HepG2 (cell line): ENCODE measurements around the gene DLG2. TPM values are rescaled to one million over a fixed set of nuclear protein-coding genes. Genes with fewer than 3 reads are reported as not detected.

Experiments used
- ATAC-seq: fragments of 200-7000 bp; cut with Tn5 transposase; 3 replicates; pipeline ENCODE4 v1.9.1; 2020; ENCODE audit warnings: mild to moderate bottlenecking, moderate library complexity
- BruUV-seq: library from RNA; stranded (reverse); fragments of 400-500 nt; replicated peaks from 2 replicates; lab custom pipeline; 2021; lab: Mats Ljungman, UMichigan
- CTCF ChIA-PET: fragments of 300-600 bp; formaldehyde crosslinking; extraction: SDS; loops from one replicate; lab custom pipeline; 2021; ENCODE audit warnings: low total read pairs, inconsistent platforms, low intra/inter-chr PET ratio; lab: Yijun Ruan, JAX
- POLR2A ChIA-PET: fragments of 350-600 bp; sonication (Branson Sonifier 250); formaldehyde crosslinking; loops from one replicate; lab custom pipeline; 2020; ENCODE audit warnings: antibody characterized with exemption, inconsistent platforms; lab: Yijun Ruan, JAX
- DNase-seq: peaks from one replicate; pipeline ENCODE4 v3.0.0-alpha.2; 2015; ENCODE audit warnings: low spot score
- FAIRE-seq: peaks from 3 replicates; lab custom pipeline; 2011; peaks lifted over from hg19 to GRCh38; lab: Jason Lieb, UNC
- H2AFZ ChIP-seq: one replicate; pipeline ENCODE4 v1.6.1; 2011; ENCODE audit warnings: low read length, inconsistent platforms
- H3K27ac ChIP-seq: fragments of 300-600 bp; 3 replicates; pipeline ENCODE4 v1.8.0; 2011; ENCODE audit warnings: mixed run types, mild to moderate bottlenecking, mixed read lengths, low read length, inconsistent platforms; ENCODE audit not compliant: insufficient read depth; ENCODE audit errors: extremely low read length
- H3K27me3 ChIP-seq, 2 experiments: fragments of 200-600 bp in 1 of 2; 2 replicates in 1 of 2; 3 replicates in 1 of 2; pipeline versions ENCODE4 v1.6.0 to v1.8.0; 2011; ENCODE audit warnings: low read length in 2 of 2, mild to moderate bottlenecking in 2 of 2, moderate library complexity in 2 of 2, inconsistent platforms in 1 of 2; ENCODE audit not compliant: insufficient read depth in 2 of 2, control insufficient read depth in 1 of 2
- H3K36me3 ChIP-seq, 2 experiments: fragments of 200-600 bp in 1 of 2; replicated peaks in 1 of 2; 2 replicates in 1 of 2; 3 replicates in 1 of 2; pipeline versions ENCODE4 v1.5.1 to v1.8.0; 2011; ENCODE audit warnings: low read length in 2 of 2, inconsistent platforms in 1 of 2; ENCODE audit not compliant: insufficient read depth in 2 of 2, control insufficient read depth in 1 of 2
- H3K4me1 ChIP-seq: 2 replicates; pipeline ENCODE4 v1.5.1; 2012; ENCODE audit warnings: low read length, inconsistent platforms; ENCODE audit not compliant: insufficient read depth
- H3K4me2 ChIP-seq: 2 replicates; pipeline ENCODE4 v1.6.0; 2011; ENCODE audit warnings: low read depth, low read length, inconsistent platforms
- H3K4me3 ChIP-seq, 3 experiments: fragments of 200-600 bp in 1 of 3; sonication (generic), shearing (Covaris generic) in 1 of 3; replicated peaks in 1 of 3; 2 replicates each; pipeline ENCODE4 v1.5.1; 2011 to 2016; ENCODE audit warnings: low read length in 3 of 3, inconsistent platforms in 2 of 3, low read depth in 2 of 3, mild to moderate bottlenecking in 2 of 3, control low read depth in 1 of 3, mixed read lengths in 1 of 3; ENCODE audit not compliant: insufficient read depth in 1 of 3
- H3K79me2 ChIP-seq: one replicate; pipeline ENCODE4 v1.6.1; 2011; ENCODE audit warnings: low read length, inconsistent platforms; ENCODE audit not compliant: insufficient read depth
- H3K9ac ChIP-seq: 2 replicates; pipeline ENCODE4 v1.6.0; 2011; ENCODE audit warnings: mild to moderate bottlenecking, low read depth, low read length, inconsistent platforms; ENCODE audit not compliant: insufficient read depth
- H3K9me3 ChIP-seq: 2 replicates; pipeline ENCODE4 v1.5.1; 2012; ENCODE audit warnings: mild to moderate bottlenecking, low read length
- H4K20me1 ChIP-seq: 2 replicates; pipeline ENCODE4 v1.6.0; 2011; ENCODE audit warnings: inconsistent platforms, mild to moderate bottlenecking, low read length, moderate library complexity; ENCODE audit not compliant: insufficient read depth
- ASH2L ChIP-seq: fragments of 300-600, 200-600 bp; sonication (generic); IDR thresholded peaks from 2 replicates; pipeline ENCODE4 v1.7.0; 2017; ENCODE audit warnings: low read depth, mild to moderate bottlenecking, moderate library complexity, mixed read lengths, low read length; ENCODE audit not compliant: insufficient read length
- FOXK1 ChIP-seq: sonication (generic); formaldehyde crosslinking; IDR thresholded peaks from 2 replicates; pipeline ENCODE4 v1.4.0; 2020; ENCODE audit warnings: low read depth, missing genetic modification reagents, borderline replicate concordance
- GFI1 ChIP-seq: sonication (generic); formaldehyde crosslinking; IDR thresholded peaks from 2 replicates; pipeline ENCODE4 v1.5.0; 2020; ENCODE audit warnings: missing genetic modification reagents, mild to moderate bottlenecking, borderline replicate concordance
- ZBTB38 ChIP-seq: sonication (generic); formaldehyde crosslinking; IDR thresholded peaks from 2 replicates; pipeline ENCODE4 v1.5.1; 2020; ENCODE audit warnings: mild to moderate bottlenecking, missing genetic modification reagents
- ZIK1 ChIP-seq: sonication (generic); formaldehyde crosslinking; IDR thresholded peaks from 2 replicates; pipeline ENCODE4 v1.5.0; 2020; ENCODE audit warnings: mild to moderate bottlenecking, low read depth, missing genetic modification reagents, borderline replicate concordance
- ZNF264 ChIP-seq: sonication (generic); formaldehyde crosslinking; IDR thresholded peaks from 2 replicates; pipeline ENCODE4 v1.4.0; 2020; ENCODE audit warnings: missing genetic modification reagents
- ZNF431 ChIP-seq: sonication (generic); formaldehyde crosslinking; IDR thresholded peaks from 2 replicates; pipeline ENCODE4 v1.9.0; 2022; ENCODE audit warnings: missing genetic modification reagents, low read depth, mild to moderate bottlenecking, borderline replicate concordance
- ZNF44 ChIP-seq: sonication (generic); formaldehyde crosslinking; IDR thresholded peaks from 2 replicates; pipeline ENCODE4 v1.5.1; 2020; ENCODE audit warnings: mild to moderate bottlenecking, missing genetic modification reagents
- ZNF619 ChIP-seq: sonication (generic); formaldehyde crosslinking; IDR thresholded peaks from 2 replicates; pipeline ENCODE4 v1.4.0; 2020; ENCODE audit warnings: mild to moderate bottlenecking, missing genetic modification reagents
- ZNF720 ChIP-seq: sonication (generic); formaldehyde crosslinking; IDR thresholded peaks from 2 replicates; pipeline ENCODE4 v1.4.0; 2020; ENCODE audit warnings: missing genetic modification reagents
- ZNF75D ChIP-seq: sonication (generic); formaldehyde crosslinking; IDR thresholded peaks from 2 replicates; pipeline ENCODE4 v1.8.1; 2023; ENCODE audit warnings: missing genetic modification reagents, mild to moderate bottlenecking, borderline replicate concordance
- WGBS: methylation state at CpG from one replicate; pipeline ENCODE4 v1.1.6; 2017; ENCODE audit warnings: low lambda C conversion rate; 5-methylcytosine and 5-hydroxymethylcytosine counted together
- in situ Hi-C: cut with HindIII; loops from 2 replicates; pipeline ENCODE4 v1.10.0; 2017; ENCODE audit warnings: low pct_unique_long_range_greater_than_20kb; ENCODE audit not compliant: extremely low pct_ligation_motif_present
- intact Hi-C: fragments of 100-400 bp; cut with micrococcal nuclease; formaldehyde crosslinking; loops from one replicate; pipeline ENCODE4 v1.10.0; 2022; ENCODE audit not compliant: unreplicated experiment
- polyA plus RNA-seq, 8 experiments: library from polyadenylated mRNA; depleted of rRNA in 3 of 8; stranded (reverse) in 7 of 8; unstranded in 1 of 8; fragments of >200 nt; fragmentation: Illumina TruSeq in 4 of 8; extraction: Trizol in 4 of 8; gene quantifications; 2 replicates each; pipeline versions ENCODE4 v1.2.1 to v1.2.3, GENCODE V29; 2011 to 2016; ENCODE audit warnings: low read depth in 4 of 8, missing spikeins in 1 of 8, mixed read lengths in 1 of 8; ENCODE audit not compliant: insufficient read depth in 1 of 8
- total RNA-seq, 5 experiments: library from RNA; depleted of rRNA; stranded (reverse); fragments of >200 nt; fragmentation: Illumina TruSeq; extraction: Trizol; gene quantifications; 2 replicates each; pipeline ENCODE4 v1.2.3, GENCODE V29; 2016; ENCODE audit warnings: low read depth in 1 of 5
- TF ChIP-seq, protein P1 (sequence below): sonication (generic); formaldehyde crosslinking; IDR thresholded peaks from 2 replicates; pipeline ENCODE4 v1.4.0; 2020; ENCODE audit warnings: missing genetic modification reagents
- TF ChIP-seq, protein P2 (sequence below): sonication (generic); formaldehyde crosslinking; IDR thresholded peaks from 2 replicates; pipeline ENCODE4 v1.4.0; 2020; ENCODE audit warnings: mild to moderate bottlenecking, missing genetic modification reagents
- TF ChIP-seq, protein P3 (sequence below): sonication (generic); formaldehyde crosslinking; IDR thresholded peaks from 2 replicates; pipeline ENCODE4 v1.8.1; 2023; ENCODE audit warnings: mild to moderate bottlenecking, missing genetic modification reagents
- TF ChIP-seq, protein P4 (sequence below): sonication (generic); formaldehyde crosslinking; IDR thresholded peaks from 2 replicates; pipeline ENCODE4 v1.4.0; 2020; ENCODE audit warnings: missing genetic modification reagents, mild to moderate bottlenecking, borderline replicate concordance
- TF ChIP-seq, protein P5 (sequence below): IDR thresholded peaks from 2 replicates; pipeline ENCODE4 v1.6.1; 2016; ENCODE audit warnings: mild to moderate bottlenecking

Gene DLG2
- total and polyA plus RNA-seq, 2 of the 13 experiments (the other 11 are each of a cell fraction or from before 2014, with no cell fraction given), result 0.46 to 1.0 TPM

DNA sequence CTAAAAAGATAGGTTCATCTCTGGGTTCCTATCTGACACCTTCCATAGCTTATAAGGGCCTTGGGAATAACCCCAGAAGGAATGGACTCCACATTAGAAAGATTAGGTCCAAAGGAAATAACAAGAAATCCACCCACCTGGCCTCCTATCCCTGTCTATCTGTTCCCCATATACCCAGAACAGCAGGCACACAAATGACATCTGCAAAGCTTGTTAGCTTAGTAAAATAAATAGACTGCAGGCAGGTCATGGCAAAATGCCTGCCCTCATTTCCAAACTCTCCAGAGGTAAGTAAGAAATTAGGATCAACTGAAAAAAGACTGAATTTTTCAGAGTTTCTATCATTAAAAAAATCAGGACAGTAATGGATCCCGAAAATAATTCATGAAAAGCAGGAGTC, 489.5 kb downstream of the DLG2 start:
- no peak overlapping the region for H3K4me3 ChIP-seq
- in situ Hi-C loops, result no loop called here
- H3K4me1 ChIP-seq, result no peaks in the 10 kb centered on the region
- no peaks in the 10 kb centered on the region for H3K36me3 ChIP-seq
- H4K20me1 ChIP-seq, result no peaks in the 10 kb centered on the region
- POLR2A ChIA-PET, result no interaction called here
- TF ChIP-seq ZBTB38 (CRISPR knock-in tag) (no peak), GFI1 (no peak), ASH2L (no peak), ZNF619 (no peak), ZNF264 (CRISPR knock-in tag) (no peak), ZNF431 (CRISPR knock-in tag) (no peak), ZNF720 (CRISPR knock-in tag) (no peak), FOXK1 (CRISPR knock-in tag) (no peak), ZNF75D (no peak), ZNF44 (CRISPR knock-in tag) (no peak), ZIK1 (no peak)
- TF ChIP-seq, protein P1, sequence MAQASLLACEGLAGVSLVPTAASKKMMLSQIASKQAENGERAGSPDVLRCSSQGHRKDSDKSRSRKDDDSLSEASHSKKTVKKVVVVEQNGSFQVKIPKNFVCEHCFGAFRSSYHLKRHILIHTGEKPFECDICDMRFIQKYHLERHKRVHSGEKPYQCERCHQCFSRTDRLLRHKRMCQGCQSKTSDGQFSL, result no peak
- TF ChIP-seq, protein P2, sequence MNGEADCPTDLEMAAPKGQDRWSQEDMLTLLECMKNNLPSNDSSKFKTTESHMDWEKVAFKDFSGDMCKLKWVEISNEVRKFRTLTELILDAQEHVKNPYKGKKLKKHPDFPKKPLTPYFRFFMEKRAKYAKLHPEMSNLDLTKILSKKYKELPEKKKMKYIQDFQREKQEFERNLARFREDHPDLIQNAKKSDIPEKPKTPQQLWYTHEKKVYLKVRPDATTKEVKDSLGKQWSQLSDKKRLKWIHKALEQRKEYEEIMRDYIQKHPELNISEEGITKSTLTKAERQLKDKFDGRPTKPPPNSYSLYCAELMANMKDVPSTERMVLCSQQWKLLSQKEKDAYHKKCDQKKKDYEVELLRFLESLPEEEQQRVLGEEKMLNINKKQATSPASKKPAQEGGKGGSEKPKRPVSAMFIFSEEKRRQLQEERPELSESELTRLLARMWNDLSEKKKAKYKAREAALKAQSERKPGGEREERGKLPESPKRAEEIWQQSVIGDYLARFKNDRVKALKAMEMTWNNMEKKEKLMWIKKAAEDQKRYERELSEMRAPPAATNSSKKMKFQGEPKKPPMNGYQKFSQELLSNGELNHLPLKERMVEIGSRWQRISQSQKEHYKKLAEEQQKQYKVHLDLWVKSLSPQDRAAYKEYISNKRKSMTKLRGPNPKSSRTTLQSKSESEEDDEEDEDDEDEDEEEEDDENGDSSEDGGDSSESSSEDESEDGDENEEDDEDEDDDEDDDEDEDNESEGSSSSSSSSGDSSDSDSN (CRISPR knock-in tag), result no peak
- TF ChIP-seq, protein P3, sequence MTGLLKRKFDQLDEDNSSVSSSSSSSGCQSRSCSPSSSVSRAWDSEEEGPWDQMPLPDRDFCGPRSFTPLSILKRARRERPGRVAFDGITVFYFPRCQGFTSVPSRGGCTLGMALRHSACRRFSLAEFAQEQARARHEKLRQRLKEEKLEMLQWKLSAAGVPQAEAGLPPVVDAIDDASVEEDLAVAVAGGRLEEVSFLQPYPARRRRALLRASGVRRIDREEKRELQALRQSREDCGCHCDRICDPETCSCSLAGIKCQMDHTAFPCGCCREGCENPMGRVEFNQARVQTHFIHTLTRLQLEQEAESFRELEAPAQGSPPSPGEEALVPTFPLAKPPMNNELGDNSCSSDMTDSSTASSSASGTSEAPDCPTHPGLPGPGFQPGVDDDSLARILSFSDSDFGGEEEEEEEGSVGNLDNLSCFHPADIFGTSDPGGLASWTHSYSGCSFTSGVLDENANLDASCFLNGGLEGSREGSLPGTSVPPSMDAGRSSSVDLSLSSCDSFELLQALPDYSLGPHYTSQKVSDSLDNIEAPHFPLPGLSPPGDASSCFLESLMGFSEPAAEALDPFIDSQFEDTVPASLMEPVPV, result no peak
- TF ChIP-seq, protein P4, sequence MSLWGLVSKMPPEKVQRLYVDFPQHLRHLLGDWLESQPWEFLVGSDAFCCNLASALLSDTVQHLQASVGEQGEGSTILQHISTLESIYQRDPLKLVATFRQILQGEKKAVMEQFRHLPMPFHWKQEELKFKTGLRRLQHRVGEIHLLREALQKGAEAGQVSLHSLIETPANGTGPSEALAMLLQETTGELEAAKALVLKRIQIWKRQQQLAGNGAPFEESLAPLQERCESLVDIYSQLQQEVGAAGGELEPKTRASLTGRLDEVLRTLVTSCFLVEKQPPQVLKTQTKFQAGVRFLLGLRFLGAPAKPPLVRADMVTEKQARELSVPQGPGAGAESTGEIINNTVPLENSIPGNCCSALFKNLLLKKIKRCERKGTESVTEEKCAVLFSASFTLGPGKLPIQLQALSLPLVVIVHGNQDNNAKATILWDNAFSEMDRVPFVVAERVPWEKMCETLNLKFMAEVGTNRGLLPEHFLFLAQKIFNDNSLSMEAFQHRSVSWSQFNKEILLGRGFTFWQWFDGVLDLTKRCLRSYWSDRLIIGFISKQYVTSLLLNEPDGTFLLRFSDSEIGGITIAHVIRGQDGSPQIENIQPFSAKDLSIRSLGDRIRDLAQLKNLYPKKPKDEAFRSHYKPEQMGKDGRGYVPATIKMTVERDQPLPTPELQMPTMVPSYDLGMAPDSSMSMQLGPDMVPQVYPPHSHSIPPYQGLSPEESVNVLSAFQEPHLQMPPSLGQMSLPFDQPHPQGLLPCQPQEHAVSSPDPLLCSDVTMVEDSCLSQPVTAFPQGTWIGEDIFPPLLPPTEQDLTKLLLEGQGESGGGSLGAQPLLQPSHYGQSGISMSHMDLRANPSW (CRISPR knock-in tag), result no peak
- TF ChIP-seq, protein P5, sequence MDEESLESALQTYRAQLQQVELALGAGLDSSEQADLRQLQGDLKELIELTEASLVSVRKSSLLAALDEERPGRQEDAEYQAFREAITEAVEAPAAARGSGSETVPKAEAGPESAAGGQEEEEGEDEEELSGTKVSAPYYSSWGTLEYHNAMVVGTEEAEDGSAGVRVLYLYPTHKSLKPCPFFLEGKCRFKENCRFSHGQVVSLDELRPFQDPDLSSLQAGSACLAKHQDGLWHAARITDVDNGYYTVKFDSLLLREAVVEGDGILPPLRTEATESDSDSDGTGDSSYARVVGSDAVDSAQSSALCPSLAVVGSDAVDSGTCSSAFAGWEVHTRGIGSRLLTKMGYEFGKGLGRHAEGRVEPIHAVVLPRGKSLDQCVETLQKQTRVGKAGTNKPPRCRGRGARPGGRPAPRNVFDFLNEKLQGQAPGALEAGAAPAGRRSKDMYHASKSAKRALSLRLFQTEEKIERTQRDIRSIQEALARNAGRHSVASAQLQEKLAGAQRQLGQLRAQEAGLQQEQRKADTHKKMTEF (CRISPR knock-in tag), result no peak
- TF ChIP-seq, all 625 proteins: peak for 0
- Histone ChIP-seq H3K9me3 (peaks cover 4% of the 10 kb centered on the region; the same call in 1 of the 2 replicates), H3K27me3 (no peaks in the 10 kb centered on the region), H3K27ac (no peak overlapping the region), H3K9ac (no peak overlapping the region), H3K4me2 (no peak overlapping the region), H2AFZ (no peak overlapping the region), H3K79me2 (no peaks in the 10 kb centered on the region)
- no TSS peak for BruUV-seq
- FAIRE-seq (no peak), DNase-seq (no peak), ATAC-seq (no peak)
- intact Hi-C loops, result no loop called here
- 0% methylated on average over 1 of the region's 1 CpG for WGBS
- CTCF ChIA-PET, result no interaction called here
